AG04449 (cell line): ENCODE results near the gene SLC45A2.

Experiments
- CTCF ChIA-PET: fragments of 350-600 bp; formaldehyde crosslinking; extraction: SDS; loops from one replicate; lab custom pipeline; 2021; ENCODE audit warnings: antibody characterized with exemption; lab: Yijun Ruan, JAX
- POLR2A ChIA-PET: fragments of 400-600, 350-600 bp; formaldehyde crosslinking; extraction: SDS; loops from one replicate; lab custom pipeline; 2020; ENCODE audit warnings: antibody characterized with exemption, inconsistent platforms; lab: Yijun Ruan, JAX
- DNase-seq: peaks from one replicate; pipeline ENCODE4 v3.0.0-alpha.2; 2010; ENCODE audit warnings: low read depth, low spot score
- H3K4me3 ChIP-seq: 2 replicates; pipeline ENCODE4 v1.5.1; 2011; ENCODE audit warnings: low read depth, mild to moderate bottlenecking, control low read depth, low read length
- TF ChIP-seq, protein P1 (sequence below): IDR thresholded peaks from one replicate; pipeline ENCODE4 v1.5.1; 2011; ENCODE audit warnings: mild to moderate bottlenecking, moderate library complexity, low read length, control low read depth, inconsistent platforms; ENCODE audit not compliant: insufficient read depth; ENCODE audit errors: missing control alignments

SLC45A2 gene

DNA sequence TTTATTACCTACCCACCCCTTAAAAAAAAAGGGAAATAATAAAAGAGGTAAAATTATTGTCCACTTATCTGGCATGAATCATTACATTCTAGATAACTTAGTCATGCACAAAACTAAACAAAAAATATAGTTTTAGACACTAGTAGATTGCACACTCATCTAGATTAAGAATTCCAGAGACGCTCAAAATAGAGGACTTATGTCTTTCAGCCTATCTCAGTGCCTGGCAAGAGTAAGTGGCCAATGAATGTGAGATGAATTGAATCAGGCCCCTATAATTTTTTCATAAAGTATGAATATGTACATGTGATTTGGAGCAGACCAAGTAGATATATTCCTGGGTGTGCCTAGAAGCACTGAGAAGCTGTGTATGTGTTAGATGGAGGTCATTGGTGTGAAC lies 50.3 kb downstream of the SLC45A2 start:
- TF ChIP-seq, protein P1, sequence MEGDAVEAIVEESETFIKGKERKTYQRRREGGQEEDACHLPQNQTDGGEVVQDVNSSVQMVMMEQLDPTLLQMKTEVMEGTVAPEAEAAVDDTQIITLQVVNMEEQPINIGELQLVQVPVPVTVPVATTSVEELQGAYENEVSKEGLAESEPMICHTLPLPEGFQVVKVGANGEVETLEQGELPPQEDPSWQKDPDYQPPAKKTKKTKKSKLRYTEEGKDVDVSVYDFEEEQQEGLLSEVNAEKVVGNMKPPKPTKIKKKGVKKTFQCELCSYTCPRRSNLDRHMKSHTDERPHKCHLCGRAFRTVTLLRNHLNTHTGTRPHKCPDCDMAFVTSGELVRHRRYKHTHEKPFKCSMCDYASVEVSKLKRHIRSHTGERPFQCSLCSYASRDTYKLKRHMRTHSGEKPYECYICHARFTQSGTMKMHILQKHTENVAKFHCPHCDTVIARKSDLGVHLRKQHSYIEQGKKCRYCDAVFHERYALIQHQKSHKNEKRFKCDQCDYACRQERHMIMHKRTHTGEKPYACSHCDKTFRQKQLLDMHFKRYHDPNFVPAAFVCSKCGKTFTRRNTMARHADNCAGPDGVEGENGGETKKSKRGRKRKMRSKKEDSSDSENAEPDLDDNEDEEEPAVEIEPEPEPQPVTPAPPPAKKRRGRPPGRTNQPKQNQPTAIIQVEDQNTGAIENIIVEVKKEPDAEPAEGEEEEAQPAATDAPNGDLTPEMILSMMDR: no peak
- POLR2A ChIA-PET: interaction anchor here (0.6 kb wide), 1 partner anchor 378 kb away, joined by 3 read pairs; no protein-coding TSS in a partner anchor
- no peak overlapping the region for H3K4me3 ChIP-seq
- CTCF ChIA-PET: interaction anchor here (0.6 to 4.8 kb wide), 44 partner anchors 10 to 464 kb away, joined by 3 to 39 read pairs (median 5); partner anchors contain the start of gene ADAMTS12
- DNase-seq: no peak

DNA sequence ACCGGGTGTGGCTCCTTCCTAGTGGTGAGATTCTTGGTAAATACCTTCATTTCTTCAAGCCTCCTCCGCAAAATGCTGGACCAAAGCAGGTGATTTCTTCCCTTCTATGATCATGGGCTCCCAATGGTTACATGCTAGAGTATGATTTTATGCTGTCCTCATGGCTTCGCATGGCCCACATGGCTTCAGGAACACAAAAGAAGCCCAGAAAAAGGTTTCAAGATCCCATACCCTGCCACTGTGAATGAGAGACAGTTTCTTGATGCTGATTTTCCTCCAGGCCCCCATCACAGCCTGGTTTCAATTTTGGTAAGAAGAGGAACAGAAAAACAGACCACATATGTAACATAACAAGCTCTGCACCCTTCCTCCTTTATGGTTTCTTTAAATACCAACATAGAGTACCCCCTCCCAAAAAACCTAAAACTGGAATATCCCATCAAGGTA lies 50.7 kb downstream of the SLC45A2 start:
- TF ChIP-seq, protein P1: no peak
- no peak for DNase-seq
- ChIA-PET CTCF (interaction anchor here (0.6 to 4.8 kb wide), 36 partner anchors 9 to 463 kb away, joined by 3 to 39 read pairs (median 7); partner anchors contain the start of gene ADAMTS12), POLR2A (no interaction called here)
- H3K4me3 ChIP-seq: no peak overlapping the region

DNA sequence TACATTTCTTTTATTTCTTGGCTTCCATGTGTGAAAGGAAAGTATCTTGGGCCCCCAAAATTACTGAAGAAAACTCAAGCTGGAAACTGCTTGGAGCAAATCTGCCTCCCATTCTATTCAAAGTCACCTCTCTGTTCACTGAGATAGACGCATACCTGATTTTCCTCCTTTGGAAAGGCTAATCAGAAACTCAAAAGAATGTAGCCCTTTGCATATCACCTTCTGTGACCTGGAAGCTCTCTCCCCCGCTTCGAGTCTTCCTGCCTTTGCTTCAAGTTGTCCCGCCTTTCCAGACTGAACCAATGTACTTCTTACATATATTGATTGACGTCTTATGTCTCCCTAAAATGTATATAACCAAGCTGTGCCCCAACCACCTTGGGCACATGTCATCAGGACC lies 53.4 kb downstream of the SLC45A2 start:
- no peak overlapping the region for H3K4me3 ChIP-seq
- ChIA-PET POLR2A (no interaction called here), CTCF (interaction anchor here (1.0 to 1.8 kb wide), 3 partner anchors 10 to 461 kb away, joined by 4 to 6 read pairs (median 5); no protein-coding TSS in a partner anchor)
- TF ChIP-seq, protein P1: no peak
- no peak for DNase-seq

DNA sequence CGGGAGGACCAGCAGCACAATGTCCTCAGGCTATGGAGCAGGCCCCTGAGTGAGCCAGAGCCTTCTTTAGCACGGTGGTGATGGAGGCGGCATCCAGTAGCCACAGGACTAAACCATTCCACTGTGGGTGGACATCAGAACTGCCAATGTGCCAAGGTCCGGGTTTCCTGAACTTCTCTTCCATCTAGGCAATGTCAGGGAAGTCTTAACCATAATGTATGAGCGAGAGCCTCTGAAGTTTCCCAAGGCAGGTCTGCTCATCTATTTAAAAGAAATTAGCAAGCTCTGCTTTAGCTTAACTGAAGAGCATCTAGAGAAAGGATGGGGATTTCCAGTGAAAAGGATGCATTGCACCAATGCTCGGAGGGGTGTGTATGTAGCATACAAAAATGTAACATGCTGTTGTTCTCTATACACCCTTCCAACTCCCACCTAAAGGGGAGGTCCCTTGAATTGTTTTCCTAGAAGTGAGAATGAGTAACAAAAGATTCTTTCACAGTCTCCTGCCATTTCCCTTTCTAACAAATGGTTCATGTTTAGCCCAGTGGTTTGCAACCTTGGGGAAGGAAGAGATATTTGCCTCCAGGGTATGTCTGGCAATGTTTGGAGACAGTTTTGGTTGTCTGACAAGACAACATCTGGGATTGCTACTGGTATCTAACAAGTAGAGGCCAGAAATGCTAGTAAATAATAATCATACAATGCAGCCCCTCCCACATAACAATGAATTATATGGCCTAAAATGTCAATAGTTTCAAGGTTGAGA lies 54.4 kb downstream of the SLC45A2 start:
- H3K4me3 ChIP-seq: no peak overlapping the region
- ChIA-PET POLR2A (no interaction called here), CTCF (no interaction called here)
- TF ChIP-seq, protein P1: no peak
- DNase-seq: no peak

DNA sequence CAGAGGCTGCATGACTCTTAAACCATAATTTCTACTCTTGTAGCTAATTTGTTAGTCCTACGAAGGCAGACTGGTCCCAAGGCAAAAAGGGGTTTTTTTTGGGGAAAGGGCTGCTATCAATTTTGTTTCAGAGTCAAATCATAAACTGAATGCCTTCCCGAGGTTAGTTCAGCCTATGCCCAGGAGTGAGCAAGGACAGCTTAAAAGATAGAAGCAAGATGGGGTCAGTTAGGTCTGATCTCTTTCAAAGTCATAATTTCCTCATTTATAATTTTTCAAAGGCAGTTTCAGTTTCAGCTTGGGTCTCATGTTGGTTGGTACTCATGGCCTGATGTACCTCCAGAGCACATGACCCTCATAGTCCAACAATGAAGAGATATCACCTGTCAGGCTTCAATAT lies 56.2 kb downstream of the SLC45A2 start:
- H3K4me3 ChIP-seq: no peak overlapping the region
- TF ChIP-seq, protein P1: no peak
- DNase-seq: no peak
- ChIA-PET POLR2A (no interaction called here), CTCF (no interaction called here)

DNA sequence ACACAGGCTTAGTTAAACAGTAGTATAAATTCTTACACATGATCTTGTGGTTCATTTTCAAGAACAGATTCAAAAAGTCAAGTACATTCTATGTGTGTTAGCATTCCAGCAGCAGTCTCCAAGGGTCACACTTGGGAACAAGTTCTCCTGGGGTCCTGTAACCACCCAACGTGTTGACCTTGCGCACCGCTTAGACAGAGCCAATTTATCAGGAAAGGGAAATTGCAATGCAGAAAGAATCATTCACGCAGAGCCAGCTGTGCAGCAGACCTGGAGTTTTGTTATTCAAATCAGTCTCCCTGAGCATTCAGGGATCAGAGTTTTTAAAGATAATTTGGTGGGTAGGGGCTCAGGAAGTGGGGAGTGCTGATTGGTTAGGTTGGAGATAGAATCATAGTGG lies 56.8 kb downstream of the SLC45A2 start:
- DNase-seq: no peak
- TF ChIP-seq, protein P1: no peak
- ChIA-PET POLR2A (interaction anchor here (0.6 kb wide), 1 partner anchor 442 kb away, joined by 3 read pairs; no protein-coding TSS in a partner anchor), CTCF (no interaction called here)
- no peak overlapping the region for H3K4me3 ChIP-seq
